Glomerular visceral epithelial cell (primary cell): Measurements from ENCODE around the gene ITGA2B.
"Not testable (repeated sequence)": the region's sequence is repeated elsewhere in the genome, so short reads cannot be mapped to it uniquely, and the experiment has no call there.

Source experiments
- DNase-seq: peaks from one replicate; pipeline ENCODE4 v3.0.0-alpha.2; 2016; ENCODE audit errors: extremely low spot score

Gene ITGA2B

GRCh38 chr17:44368391-44369243 lies 20.8 kb downstream of the ITGA2B start:
- not testable (repeated sequence) for DNase-seq

GRCh38 chr17:44367231-44367979 lies 22.0 kb downstream of the ITGA2B start:
- no peak for DNase-seq

GRCh38 chr17:44365051-44365450 lies 24.4 kb downstream of the ITGA2B start:
- DNase-seq, result not testable (repeated sequence)

GRCh38 chr17:44363613-44364159 lies 25.8 kb downstream of the ITGA2B start, which contains the start of gene FAM171A2:
TSS of gene FAM171A2 (minus strand) at chr17:44363853. CDS start at chr17:44363714, 139 bp downstream.
- peak; percentile 70 for DNase-seq

- peak; percentile 15 for DNase-seq
Observed at GRCh38 chr17:44362949-44363612, 26.4 kb downstream of the ITGA2B start.

- no peak for DNase-seq
Observed at GRCh38 chr17:44362459-44362948, 26.9 kb downstream of the ITGA2B start.

- DNase-seq, result no peak
Observed at GRCh38 chr17:44361292-44362260, 27.9 kb downstream of the ITGA2B start.

GRCh38 chr17:44360826-44361225 lies 28.6 kb downstream of the ITGA2B start:
- DNase-seq, result no peak

GRCh38 chr17:44360144-44360533 lies 29.3 kb downstream of the ITGA2B start:
- DNase-seq, result no peak

GRCh38 chr17:44359458-44360143 lies 29.8 kb downstream of the ITGA2B start:
- DNase-seq, result no peak

- no peak for DNase-seq
Observed at GRCh38 chr17:44359006-44359405, 30.4 kb downstream of the ITGA2B start.

GRCh38 chr17:44358066-44358465 lies 31.4 kb downstream of the ITGA2B start:
- DNase-seq, result no peak

- no peak for DNase-seq
Observed at GRCh38 chr17:44356241-44356640, 33.2 kb downstream of the ITGA2B start.

- no peak for DNase-seq
Observed at GRCh38 chr17:44355642-44356099, 33.8 kb downstream of the ITGA2B start.

GRCh38 chr17:44354582-44355561 lies 34.6 kb downstream of the ITGA2B start:
- no peak for DNase-seq

- no peak for DNase-seq
Observed at GRCh38 chr17:44353672-44354331, 35.6 kb downstream of the ITGA2B start.

- DNase-seq, result no peak
Observed at GRCh38 chr17:44352828-44353671, 36.4 kb downstream of the ITGA2B start.
